IMR-90 (cell line): ENCODE results near the gene PAF1. TPM values are rescaled to one million over a fixed set of nuclear protein-coding genes. Genes with fewer than 3 reads are reported as not detected.
A peak's percentile ranks its signal among the peaks of the same experiment; 100 is the strongest.

ENCODE experiments used
- ATAC-seq: fragments of 200-7000 bp; cut with Tn5 transposase; 2 replicates; pipeline ENCODE4 v1.9.1; 2020; ENCODE audit warnings: low read depth, mild to moderate bottlenecking, moderate library complexity
- BruUV-seq: library from RNA; stranded (reverse); fragments of 400-500 nt; replicated peaks from 2 replicates; lab custom pipeline; 2021; lab: Mats Ljungman, UMichigan
- CTCF ChIA-PET: fragments of 300-600 bp; formaldehyde crosslinking; extraction: SDS; loops from one replicate; lab custom pipeline; 2021; ENCODE audit warnings: antibody characterized with exemption; lab: Yijun Ruan, JAX
- POLR2A ChIA-PET: fragments of 300-600 bp; sonication (Branson Sonifier 250); formaldehyde crosslinking; loops from one replicate; lab custom pipeline; 2022; ENCODE audit warnings: antibody characterized with exemption; ENCODE audit not compliant: unreplicated experiment; lab: Charles Lee
- DNase-seq: peaks from one replicate; pipeline ENCODE4 v3.0.0; 2013
- H2AFZ ChIP-seq: replicated peaks from 2 replicates; pipeline ENCODE3; 2013; ENCODE audit warnings: low read length, mild to moderate bottlenecking; ENCODE audit not compliant: poor library complexity
- H2AK5ac ChIP-seq: 2 replicates; pipeline ENCODE4 v1.6.1; 2013; ENCODE audit warnings: low read depth, low read length, inconsistent platforms
- H2AK9ac ChIP-seq: replicated peaks from 2 replicates; pipeline ENCODE3; 2013; ENCODE audit warnings: mild to moderate bottlenecking, low read depth, low read length, moderate library complexity; ENCODE audit not compliant: poor library complexity
- H2BK120ac ChIP-seq: 2 replicates; pipeline ENCODE4 v1.6.1; 2013; ENCODE audit warnings: low read depth, low read length, inconsistent platforms
- H2BK15ac ChIP-seq: 3 replicates; pipeline ENCODE4 v1.6.1; 2013; ENCODE audit warnings: low read depth, low read length, inconsistent platforms
- H2BK20ac ChIP-seq: 2 replicates; pipeline ENCODE4 v1.6.1; 2013; ENCODE audit warnings: low read depth, mild to moderate bottlenecking, inconsistent platforms, low read length, moderate library complexity
- H2BK5ac ChIP-seq: 2 replicates; pipeline ENCODE4 v1.6.1; 2013; ENCODE audit warnings: mild to moderate bottlenecking, low read depth, low read length, inconsistent platforms; ENCODE audit not compliant: poor library complexity, severe bottlenecking
- H3K14ac ChIP-seq: replicated peaks from 2 replicates; pipeline ENCODE4 v1.6.1; 2013; ENCODE audit warnings: low read depth, low read length, inconsistent platforms
- H3K18ac ChIP-seq: 2 replicates; pipeline ENCODE4 v1.6.1; 2013; ENCODE audit warnings: low read depth, low read length, control low read depth
- H3K23ac ChIP-seq: 2 replicates; pipeline ENCODE4 v1.6.1; 2013; ENCODE audit warnings: low read depth, low read length, inconsistent platforms
- H3K27ac ChIP-seq: 2 replicates; pipeline ENCODE4 v1.5.1; 2013; ENCODE audit warnings: mild to moderate bottlenecking, control low read depth, low read length; ENCODE audit not compliant: insufficient read depth
- H3K27me3 ChIP-seq: 2 replicates; pipeline ENCODE4 v1.6.1; 2013; ENCODE audit warnings: low read length; ENCODE audit not compliant: control insufficient read depth, insufficient read depth
- H3K36me3 ChIP-seq: 2 replicates; pipeline ENCODE4 v1.6.1; 2013; ENCODE audit warnings: low read length, mixed read lengths; ENCODE audit not compliant: control insufficient read depth, insufficient read depth
- H3K4ac ChIP-seq: 2 replicates; pipeline ENCODE4 v1.6.1; 2013; ENCODE audit warnings: low read depth, low read length, inconsistent platforms
- H3K4me1 ChIP-seq: 2 replicates; pipeline ENCODE4 v1.6.1; 2013; ENCODE audit warnings: low read length, mixed read lengths; ENCODE audit not compliant: control insufficient read depth, insufficient read depth
- H3K4me2 ChIP-seq: 2 replicates; pipeline ENCODE4 v1.6.1; 2013; ENCODE audit warnings: low read depth, mild to moderate bottlenecking, control low read depth, low read length, moderate library complexity
- H3K4me3 ChIP-seq: 2 replicates; pipeline ENCODE4 v1.5.1; 2013; ENCODE audit warnings: low read depth, mild to moderate bottlenecking, control low read depth, low read length, moderate library complexity; ENCODE audit not compliant: insufficient read depth
- H3K56ac ChIP-seq: 2 replicates; pipeline ENCODE4 v1.6.1; 2013; ENCODE audit warnings: low read length, inconsistent platforms; ENCODE audit not compliant: insufficient read depth; ENCODE audit errors: extremely low read depth
- H3K79me1 ChIP-seq, 2 experiments: 2 replicates each; pipeline ENCODE4 v1.6.1; 2013; ENCODE audit warnings: low read length in 2 of 2, inconsistent platforms in 1 of 2, low read depth in 1 of 2
- H3K9ac ChIP-seq: 2 replicates; pipeline ENCODE4 v1.6.1; 2013; ENCODE audit warnings: low read depth, low read length, control low read depth
- H3K9me1 ChIP-seq: 2 replicates; pipeline ENCODE4 v1.6.1; 2013; ENCODE audit warnings: low read length, inconsistent platforms; ENCODE audit not compliant: insufficient read depth
- H3K9me3 ChIP-seq: 2 replicates; pipeline ENCODE4 v1.6.1; 2013; ENCODE audit warnings: low read length; ENCODE audit not compliant: control insufficient read depth, insufficient read depth
- H4K20me1 ChIP-seq: 2 replicates; pipeline ENCODE4 v1.6.1; 2013; ENCODE audit warnings: low read length, inconsistent platforms; ENCODE audit not compliant: insufficient read depth
- H4K5ac ChIP-seq: 2 replicates; pipeline ENCODE4 v1.6.1; 2013; ENCODE audit warnings: mild to moderate bottlenecking, low read depth, low read length, control low read depth
- H4K8ac ChIP-seq, 2 experiments: 2 replicates each; pipeline ENCODE4 v1.6.1; 2013; ENCODE audit warnings: low read depth in 2 of 2, low read length in 2 of 2, control low read depth in 1 of 2, inconsistent platforms in 1 of 2
- H4K91ac ChIP-seq: 2 replicates; pipeline ENCODE4 v1.6.1; 2013; ENCODE audit warnings: low read depth, low read length, inconsistent platforms; ENCODE audit not compliant: insufficient read depth
- BHLHE40 ChIP-seq: fragments of 150-350 bp; IDR thresholded peaks from 2 replicates; pipeline ENCODE4 v1.6.1; 2016; ENCODE audit warnings: mild to moderate bottlenecking, low read depth, low read length
- CHD1 ChIP-seq: IDR thresholded peaks from 2 replicates; pipeline ENCODE4 v1.6.1; 2012; ENCODE audit warnings: low read depth, low read length, improper control_type of control experiment
- FOS ChIP-seq: fragments of 150-350 bp; IDR thresholded peaks from 2 replicates; pipeline ENCODE4 v1.6.1; 2016; ENCODE audit warnings: low read depth, low read length
- MAZ ChIP-seq: IDR thresholded peaks from 2 replicates; pipeline ENCODE4 v1.6.1; 2012; ENCODE audit warnings: low read depth, mild to moderate bottlenecking, low read length, improper control_type of control experiment, moderate library complexity, borderline replicate concordance
- POLR2A ChIP-seq: IDR thresholded peaks from 2 replicates; pipeline ENCODE4 v1.6.1; 2012; ENCODE audit warnings: mild to moderate bottlenecking, low read depth, low read length
- SMC3 ChIP-seq: fragments of 150-350 bp; IDR thresholded peaks from 2 replicates; pipeline ENCODE4 v1.6.1; 2016; ENCODE audit warnings: low read depth, mild to moderate bottlenecking, antibody characterized with exemption, low read length, moderate library complexity
- WGBS, 2 experiments: methylation state at CpG; one replicate each; pipeline versions ENCODE4 v1.1.5 to v1.1.7; 2013; ENCODE audit warnings: missing lambda C conversion rate in 2 of 2; ENCODE audit not compliant: insufficient read length in 1 of 2; ENCODE audit errors: extremely low coverage in 2 of 2; 5-methylcytosine and 5-hydroxymethylcytosine counted together
- dilution Hi-C: fragments of 300-500 bp; cut with HindIII; formaldehyde crosslinking; loops from one replicate; pipeline ENCODE4 v1.14.3; 2018; ENCODE audit warnings: low sequenced_read_pairs; ENCODE audit not compliant: unreplicated experiment
- in situ Hi-C: fragments of 300-500 bp; cut with MboI; formaldehyde crosslinking; loops from 3 replicates; pipeline ENCODE4 v1.14.3; 2019; ENCODE audit warnings: low sequenced_read_pairs, inconsistent platforms, mixed read lengths
- intact Hi-C: fragments of 100-400 bp; cut with micrococcal nuclease; formaldehyde crosslinking; loops from 2 replicates; pipeline ENCODE4 v1.10.0; 2022
- polyA plus RNA-seq, 3 experiments: library from polyadenylated mRNA; depleted of rRNA; stranded (reverse); fragments of >200 nt; gene quantifications; 2 replicates each; pipeline ENCODE4 v1.2.3, GENCODE V29; 2012; ENCODE audit warnings: low replicate concordance in 1 of 3
- total RNA-seq: library from RNA; depleted of rRNA; stranded (reverse); fragments of >200 nt; gene quantifications from 2 replicates; pipeline ENCODE4 v1.2.3, GENCODE V29; 2012
- TF ChIP-seq, protein P1 (sequence below): fragments of 150-350 bp; IDR thresholded peaks from 2 replicates; pipeline ENCODE4 v1.6.1; 2017; ENCODE audit warnings: mild to moderate bottlenecking, antibody characterized with exemption, low read length, low read depth

Gene PAF1
- total and polyA plus RNA-seq, 2 of the 4 experiments (the other 2 are of a cell fraction): 45.7 to 54.3 TPM

DNA sequence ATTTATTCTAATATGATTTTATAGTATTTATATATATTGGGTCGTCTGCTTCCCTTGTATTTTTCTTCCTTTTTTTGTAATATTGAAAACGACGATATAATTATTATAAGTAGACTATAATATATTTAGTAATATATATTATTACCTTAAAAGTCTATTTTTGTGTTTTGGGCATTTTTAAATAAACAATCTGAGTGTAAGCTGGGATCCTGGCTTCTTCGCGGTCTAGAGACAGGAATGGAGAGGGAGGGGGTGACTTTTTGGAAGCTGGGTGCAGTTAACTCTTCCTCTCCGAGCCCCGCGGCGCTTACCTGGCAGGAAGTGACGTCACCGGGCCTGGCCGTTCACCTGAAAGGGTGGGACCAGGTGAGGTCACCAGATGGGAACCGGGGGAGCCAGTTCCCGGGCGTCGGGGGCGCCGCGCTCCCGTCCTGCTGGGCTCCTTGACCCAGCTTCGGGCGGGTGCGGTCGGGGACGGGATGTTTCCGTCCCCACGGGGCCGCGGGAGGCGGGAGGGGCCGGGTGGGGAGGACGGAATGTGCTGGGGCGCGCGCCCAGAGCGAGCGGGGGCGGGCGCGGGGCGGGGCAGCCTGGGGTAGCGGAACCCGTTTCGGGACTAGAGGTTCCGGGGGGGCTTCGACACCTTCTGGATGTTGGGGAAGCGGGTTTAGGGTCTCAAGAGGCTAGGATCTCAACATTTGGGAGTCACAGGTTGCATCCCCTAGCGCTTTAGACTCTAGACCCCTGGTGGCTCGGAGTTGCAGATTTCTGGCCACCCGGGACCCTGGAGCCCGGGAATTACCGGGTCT is 18.5 kb upstream of the PAF1 start:
- 3% methylated on average over 8 of the region's 52 CpGs; no CpG with 5 or more reads in 1 of the 2 experiments for WGBS, 2 experiments
- dilution Hi-C loops: no loop called here

More for the DNA sequence above, 18.5 kb upstream of the PAF1 start:
- DNase-seq: peak; percentile 61
- no peaks in the 10 kb centered on the region for H3K9me1 ChIP-seq
- H3K27me3 ChIP-seq: no peaks in the 10 kb centered on the region
- H2AK9ac ChIP-seq: peak overlapping the region; percentile 97
- intact Hi-C loops: no loop called here
- peak overlapping the region; percentile 94 to 95 for H4K8ac ChIP-seq
- H2BK20ac ChIP-seq: no peak overlapping the region
- in situ Hi-C loops: no loop called here
- H3K9me3 ChIP-seq: no peaks in the 10 kb centered on the region
- H3K18ac ChIP-seq: peak overlapping the region; percentile 83
- ATAC-seq: peak; percentile 1; the same call in 1 of the 2 replicates
- H2BK15ac ChIP-seq: peak overlapping the region; percentile 84; the same call in 1 of the 3 replicates
- TF ChIP-seq MAZ: peak; percentile 81; the same call in 1 of the 2 replicates
- peak; percentile 97 for TF ChIP-seq POLR2A
- TF ChIP-seq CHD1: no peak; the same call in 1 of the 2 replicates
- TF ChIP-seq, protein P1, sequence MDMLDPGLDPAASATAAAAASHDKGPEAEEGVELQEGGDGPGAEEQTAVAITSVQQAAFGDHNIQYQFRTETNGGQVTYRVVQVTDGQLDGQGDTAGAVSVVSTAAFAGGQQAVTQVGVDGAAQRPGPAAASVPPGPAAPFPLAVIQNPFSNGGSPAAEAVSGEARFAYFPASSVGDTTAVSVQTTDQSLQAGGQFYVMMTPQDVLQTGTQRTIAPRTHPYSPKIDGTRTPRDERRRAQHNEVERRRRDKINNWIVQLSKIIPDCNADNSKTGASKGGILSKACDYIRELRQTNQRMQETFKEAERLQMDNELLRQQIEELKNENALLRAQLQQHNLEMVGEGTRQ: peak; percentile 61; the same call in 1 of the 2 replicates
- no peak for TF ChIP-seq SMC3
- 0 out of 2 replicates have a peak, but pooled peaks have one; percentile 3 for TF ChIP-seq FOS
- 0 out of 2 replicates have a peak, but pooled peaks have one; percentile 8 for TF ChIP-seq BHLHE40
- peak overlapping the region; percentile 98 for H3K56ac ChIP-seq
- H3K27ac ChIP-seq: peak overlapping the region; percentile 97
- H2AFZ ChIP-seq: peak overlapping the region; percentile 78
- H2BK120ac ChIP-seq: peak overlapping the region; percentile 84
- ChIA-PET POLR2A (interaction anchor here (0.6 kb wide), 1 partner anchor 19 kb away, joined by 4 read pairs; no protein-coding TSS in a partner anchor), CTCF (no interaction called here)
- peaks cover 5 to 40% of the 10 kb centered on the region in 2 experiments; a peak in 3 of 4 replicates for H3K79me1 ChIP-seq
- H4K5ac ChIP-seq: peak overlapping the region; percentile 73
- no TSS peak for BruUV-seq
- peak overlapping the region; percentile 87 for H2AK5ac ChIP-seq
- peak overlapping the region; percentile 98 for H3K4ac ChIP-seq
- H3K4me2 ChIP-seq: peak overlapping the region; percentile 96
- H3K4me3 ChIP-seq: peak overlapping the region; percentile 58
- peak overlapping the region; percentile 96 for H4K91ac ChIP-seq
- H4K20me1 ChIP-seq: peaks cover 35% of the 10 kb centered on the region
- peak overlapping the region; percentile 95 for H3K23ac ChIP-seq
- H3K36me3 ChIP-seq: peaks cover 15% of the 10 kb centered on the region
- peak overlapping the region; percentile 93 for H3K9ac ChIP-seq
- H3K4me1 ChIP-seq: peaks cover 17% of the 10 kb centered on the region
- H3K14ac ChIP-seq: peak overlapping the region; percentile 99
- H2BK5ac ChIP-seq: peak overlapping the region; percentile 87
